Renal pelvis (tissue), 12 donors: ENCODE results near the gene DAZL. TPM values are rescaled to one million over a fixed set of nuclear protein-coding genes. Genes with fewer than 3 reads are reported as not detected.
"Not testable (repeated sequence)": the region's sequence is repeated elsewhere in the genome, so short reads cannot be mapped to it uniquely, and the experiment has no call there.

Experiments
- DNase-seq: peaks from one replicate; pipeline ENCODE4 v3.0.0-alpha.2; 2013
- long read RNA-seq, 16 experiments: transcript quantifications; one replicate each; lab custom pipeline, GENCODE V29; 2026
- polyA plus RNA-seq, 3 donors: library from polyadenylated mRNA; unstranded; fragments of 120-200 nt; gene quantifications; one replicate each; pipeline ENCODE4 v1.2.1, GENCODE V29; 2013; ENCODE audit not compliant: insufficient read length in 3 of 3

DAZL gene, protein sequence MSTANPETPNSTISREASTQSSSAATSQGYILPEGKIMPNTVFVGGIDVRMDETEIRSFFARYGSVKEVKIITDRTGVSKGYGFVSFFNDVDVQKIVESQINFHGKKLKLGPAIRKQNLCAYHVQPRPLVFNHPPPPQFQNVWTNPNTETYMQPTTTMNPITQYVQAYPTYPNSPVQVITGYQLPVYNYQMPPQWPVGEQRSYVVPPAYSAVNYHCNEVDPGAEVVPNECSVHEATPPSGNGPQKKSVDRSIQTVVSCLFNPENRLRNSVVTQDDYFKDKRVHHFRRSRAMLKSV
- polyA plus RNA-seq: not detected
- long read RNA-seq, donor 1: 0 reads
- long read RNA-seq, donor 2: 0 reads
- long read RNA-seq, donor 3: 0 reads
- long read RNA-seq, donor 4: 0 reads
- long read RNA-seq, donor 5: 0 reads
- long read RNA-seq, donor 6: 0 reads
- long read RNA-seq, donor 7: 0 reads
- long read RNA-seq, donor 8: 0 reads
- long read RNA-seq, donor 9: 0 reads
- long read RNA-seq, donor 10: 0 reads
- long read RNA-seq, donor 11: 0 reads
- long read RNA-seq, donor 12: 0 reads
- long read RNA-seq, donor 13: 0 reads
- long read RNA-seq, donor 14: 0 reads
- long read RNA-seq, donor 15: 0 reads
- long read RNA-seq, donor 16: 0 reads

DNA sequence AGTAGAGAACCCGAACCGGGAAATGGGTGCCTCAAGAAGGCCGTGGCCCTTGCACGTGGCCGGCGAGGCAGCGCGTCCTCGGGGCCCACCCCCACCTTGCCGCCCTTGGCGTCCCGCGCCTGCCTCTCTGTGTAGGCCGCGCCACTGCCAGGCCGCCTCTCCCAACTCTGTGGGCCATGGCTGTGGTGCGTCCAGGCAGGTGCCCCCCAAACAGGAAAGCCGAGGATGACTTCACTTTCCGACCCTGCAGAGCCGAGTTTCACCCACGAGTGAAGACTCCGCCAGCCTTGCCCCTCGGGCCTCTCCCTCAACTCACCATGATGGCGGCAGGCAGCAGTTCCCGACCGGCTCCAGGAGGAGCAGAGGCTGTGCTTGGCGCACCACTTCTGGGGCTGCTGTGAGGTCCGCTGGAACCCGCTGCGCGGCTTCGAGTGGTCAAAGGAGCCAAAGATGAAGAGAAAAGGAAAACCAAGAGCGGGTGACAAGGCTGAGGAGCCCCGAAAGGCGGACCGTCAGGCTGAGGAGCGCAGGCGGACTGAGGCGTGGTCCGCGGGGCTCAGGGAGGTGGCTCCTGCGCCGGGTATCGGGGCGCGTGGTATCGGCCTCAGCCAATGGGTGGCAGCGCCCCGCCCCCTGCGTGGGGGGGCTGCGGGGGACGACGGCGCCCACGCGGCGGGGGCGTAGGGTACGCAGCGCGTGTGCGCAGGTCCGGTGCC, at the start of gene DAZL:
Gene DAZL, minus strand, starts transcription at position 537 of the 716 bp plus-strand sequence. Its CDS starts 218 bp downstream, at position 319.
- no peak for DNase-seq

DNA sequence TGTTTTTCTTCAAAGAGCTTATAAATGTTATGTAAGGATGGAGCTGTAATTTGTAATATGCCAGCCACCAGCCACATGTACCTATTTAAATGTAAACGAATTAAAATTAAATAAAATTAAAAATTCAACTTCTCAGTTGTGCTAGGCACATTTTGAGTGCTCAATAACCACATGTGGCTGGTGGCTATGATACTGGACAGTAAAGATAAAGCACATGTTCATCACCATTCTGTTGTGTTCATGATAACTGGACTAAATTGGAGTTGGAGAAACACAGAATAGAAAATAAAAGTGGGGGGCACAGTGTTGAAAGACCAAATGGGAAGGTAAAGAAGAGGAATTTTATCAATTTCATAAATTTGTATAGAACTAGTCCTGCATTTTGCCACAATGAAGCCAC, 49.8 kb upstream of the DAZL start:
- no peak for DNase-seq

DNA sequence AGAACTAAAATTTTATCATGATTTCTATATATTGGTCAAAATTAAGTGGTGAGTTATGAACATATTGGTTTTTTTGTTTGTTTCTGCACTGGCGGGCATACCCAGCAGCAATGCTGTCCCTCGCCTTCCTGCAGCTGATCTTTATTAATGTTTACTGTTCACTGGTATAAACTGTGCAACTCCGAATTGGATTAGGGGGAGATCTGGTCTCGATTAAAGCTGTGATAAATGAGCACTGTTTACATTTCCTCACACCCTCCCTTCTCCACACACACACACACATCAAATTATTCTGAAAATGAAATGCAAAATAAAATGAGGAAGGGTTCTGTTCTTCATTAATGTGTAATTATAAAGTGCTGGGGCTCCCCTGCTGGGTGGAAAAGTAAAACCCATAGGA, 48.5 kb upstream of the DAZL start:
- DNase-seq: no peak

DNA sequence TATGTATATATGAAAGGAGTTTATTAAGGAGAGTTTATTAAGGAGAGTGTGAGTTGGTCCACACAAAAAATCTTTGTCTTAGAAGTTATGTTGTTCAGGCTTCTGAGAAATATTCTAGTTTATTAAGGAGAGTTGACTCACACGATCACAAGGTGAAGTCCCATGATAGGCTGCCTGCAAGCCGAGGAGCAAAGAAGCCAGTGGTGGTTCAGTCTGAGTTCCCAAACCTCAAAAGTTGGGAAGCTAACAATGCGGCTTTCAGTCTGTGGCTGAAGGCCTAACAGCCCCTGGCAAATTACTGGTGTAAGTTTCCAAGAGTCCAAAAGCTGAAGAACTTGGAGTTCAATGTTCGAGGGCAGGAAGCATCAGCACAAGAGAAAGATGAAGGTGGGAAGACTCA, 42.4 kb upstream of the DAZL start:
- DNase-seq: no peak

DNA sequence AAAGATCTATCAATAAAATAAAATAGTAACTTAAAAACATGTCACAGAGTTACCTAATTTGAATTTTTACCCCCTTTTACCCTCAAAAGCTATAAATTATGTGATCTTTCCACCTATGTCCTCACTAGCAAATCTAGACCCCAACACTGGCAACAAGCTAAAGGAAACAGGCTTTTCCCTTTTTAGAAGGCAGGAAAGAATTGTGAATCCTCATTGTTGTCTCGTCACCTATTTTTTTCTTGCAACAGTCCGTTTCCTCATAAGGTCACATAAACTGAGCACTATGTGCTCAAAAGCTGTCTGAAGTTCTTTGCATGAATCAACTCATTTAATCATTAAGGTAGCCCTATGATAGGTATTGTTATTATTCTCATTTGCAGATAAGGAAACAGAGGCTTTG, 34.6 kb upstream of the DAZL start:
- DNase-seq: no peak

DNA sequence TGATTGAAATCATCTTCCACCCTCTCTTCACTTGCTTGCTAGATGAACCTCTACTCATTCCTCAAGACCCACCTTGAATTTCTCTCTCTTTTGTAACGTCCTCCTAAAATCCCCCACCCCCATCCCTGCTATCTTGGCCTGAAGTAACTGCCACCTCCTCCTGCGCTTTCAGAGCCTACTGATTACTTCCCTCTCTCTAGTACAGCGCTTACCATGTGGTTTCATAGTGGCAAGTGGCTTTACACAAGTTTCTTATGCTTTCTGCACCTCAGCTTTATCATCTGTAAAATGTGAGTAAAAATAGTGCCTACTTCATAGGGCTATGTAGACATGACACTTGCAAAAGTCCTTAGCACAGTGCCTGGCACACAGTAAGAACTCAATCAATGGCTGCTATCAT, 28.7 kb upstream of the DAZL start:
- DNase-seq: no peak

DNA sequence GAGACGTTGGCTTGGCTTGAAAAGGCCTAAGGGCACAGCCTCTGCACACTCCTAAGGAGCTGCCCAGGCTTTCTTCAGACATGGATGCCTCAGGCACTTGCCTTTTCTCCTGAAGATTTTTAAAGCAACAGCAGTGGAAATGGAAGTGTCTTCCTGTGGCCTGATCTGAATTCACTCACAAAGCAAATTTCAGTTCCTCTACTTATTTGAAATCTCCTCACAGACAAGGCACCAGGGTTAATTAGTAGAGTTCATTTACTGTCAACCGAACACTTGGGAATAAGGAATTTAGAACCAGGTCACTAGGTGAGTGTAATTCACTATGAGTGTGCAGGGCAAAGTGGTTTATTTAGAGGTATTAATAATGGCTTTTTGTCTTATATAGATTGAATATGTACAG, 27.2 kb upstream of the DAZL start:
- no peak for DNase-seq

DNA sequence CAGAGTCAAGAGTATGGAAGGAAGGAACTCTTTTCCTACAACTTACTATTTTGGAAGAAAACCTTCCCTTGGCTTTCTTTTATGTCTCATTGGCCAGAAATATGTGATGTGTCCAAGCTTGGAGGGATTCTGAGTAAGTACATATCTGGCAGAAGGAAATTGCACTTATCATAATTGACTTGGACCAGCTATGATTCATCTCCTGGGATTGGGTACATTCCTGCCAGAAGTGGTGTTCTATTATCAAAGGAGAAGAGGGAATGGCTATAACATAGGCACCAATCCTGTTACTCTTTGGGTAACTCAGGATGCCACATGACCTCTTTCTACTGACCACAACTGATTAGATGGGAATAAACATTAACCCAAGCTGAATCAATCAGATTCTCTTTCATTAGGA, 13.5 kb upstream of the DAZL start:
- no peak for DNase-seq

DNA sequence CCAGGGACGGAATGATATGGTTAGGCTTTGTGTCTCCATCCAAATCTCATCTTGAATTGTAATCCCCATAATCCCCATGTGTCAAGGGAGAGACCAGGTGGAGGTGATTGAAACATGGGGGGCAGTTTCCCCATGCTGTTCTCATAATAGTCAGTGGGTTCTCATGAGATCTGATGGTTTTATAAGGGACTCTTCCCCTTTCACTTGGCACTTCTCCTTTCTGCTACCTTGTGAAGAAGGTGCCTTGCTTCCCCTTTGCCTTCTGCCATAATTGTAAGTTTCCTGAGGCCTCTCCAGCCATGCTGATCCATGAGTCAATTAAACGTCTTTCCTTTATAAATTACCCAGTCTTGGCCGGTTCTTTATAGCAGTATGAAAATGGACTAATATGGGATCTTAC, 11.9 kb upstream of the DAZL start:
- not testable (repeated sequence) for DNase-seq

DNA sequence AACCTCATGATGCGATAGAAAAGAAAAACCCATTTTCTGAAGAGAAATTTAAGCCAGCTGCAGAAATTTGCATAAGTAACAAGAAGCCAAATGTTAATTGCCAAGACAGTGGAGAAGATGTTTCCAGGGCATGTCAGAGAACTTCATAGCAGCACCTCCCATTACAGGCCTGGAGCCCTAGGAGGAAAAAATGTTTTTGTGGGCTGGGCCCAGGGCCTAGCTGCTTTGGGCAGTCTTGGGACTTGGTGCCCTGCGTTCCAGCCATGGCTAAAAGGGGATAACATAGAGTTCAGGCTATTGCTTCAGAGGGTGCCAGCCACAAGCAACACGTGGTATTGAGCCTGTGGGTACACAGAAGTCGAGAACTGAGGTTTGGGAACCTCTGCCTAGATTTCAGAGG, 10.9 kb upstream of the DAZL start:
- DNase-seq: no peak

DNA sequence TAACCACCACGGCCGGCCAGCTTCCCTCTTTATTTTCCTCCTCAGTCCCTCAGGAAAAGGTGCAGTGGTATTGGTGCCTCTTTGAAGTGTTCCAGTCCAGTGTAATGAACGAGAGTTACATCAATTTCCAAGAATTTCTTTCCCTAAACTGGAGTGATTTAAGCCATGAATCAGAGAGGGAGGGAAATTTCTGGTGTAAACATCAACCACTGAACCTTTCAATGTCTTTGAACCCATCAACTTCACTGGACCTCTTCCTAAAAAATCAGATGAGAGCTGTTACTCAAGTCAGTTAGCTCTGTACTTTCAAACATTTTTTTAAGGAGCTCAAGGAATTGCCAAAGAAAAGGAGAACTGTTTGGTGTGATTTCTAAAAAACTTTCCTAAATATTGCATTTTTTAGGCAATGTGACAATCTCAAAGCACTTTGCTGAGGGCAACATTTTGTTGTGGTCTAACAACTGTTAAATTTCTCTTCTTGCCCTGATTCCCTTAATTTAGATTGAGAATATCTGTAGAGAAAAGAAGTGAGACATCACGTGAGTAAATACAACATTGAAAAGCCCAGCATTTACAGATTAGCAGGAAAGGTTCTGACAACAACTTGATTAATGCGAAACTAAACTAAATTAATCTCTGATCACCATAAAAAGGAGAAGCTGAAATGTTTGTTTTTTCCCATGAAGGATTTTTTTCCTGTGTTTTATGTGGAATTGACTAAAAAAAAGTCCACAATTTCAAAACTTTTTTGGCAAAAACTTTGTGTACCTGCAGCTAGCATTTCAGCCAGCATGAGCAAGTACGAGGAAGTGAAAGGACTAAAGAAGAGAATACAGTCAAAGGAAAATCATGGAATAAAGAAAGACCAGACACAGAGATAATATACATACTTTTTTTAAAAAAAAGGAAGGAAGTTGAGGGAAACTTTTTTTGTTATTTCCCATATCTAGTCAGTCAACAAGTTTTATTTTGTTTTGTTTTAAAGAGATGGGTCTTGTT, 9.1 kb upstream of the DAZL start:
- DNase-seq: no peak

DNA sequence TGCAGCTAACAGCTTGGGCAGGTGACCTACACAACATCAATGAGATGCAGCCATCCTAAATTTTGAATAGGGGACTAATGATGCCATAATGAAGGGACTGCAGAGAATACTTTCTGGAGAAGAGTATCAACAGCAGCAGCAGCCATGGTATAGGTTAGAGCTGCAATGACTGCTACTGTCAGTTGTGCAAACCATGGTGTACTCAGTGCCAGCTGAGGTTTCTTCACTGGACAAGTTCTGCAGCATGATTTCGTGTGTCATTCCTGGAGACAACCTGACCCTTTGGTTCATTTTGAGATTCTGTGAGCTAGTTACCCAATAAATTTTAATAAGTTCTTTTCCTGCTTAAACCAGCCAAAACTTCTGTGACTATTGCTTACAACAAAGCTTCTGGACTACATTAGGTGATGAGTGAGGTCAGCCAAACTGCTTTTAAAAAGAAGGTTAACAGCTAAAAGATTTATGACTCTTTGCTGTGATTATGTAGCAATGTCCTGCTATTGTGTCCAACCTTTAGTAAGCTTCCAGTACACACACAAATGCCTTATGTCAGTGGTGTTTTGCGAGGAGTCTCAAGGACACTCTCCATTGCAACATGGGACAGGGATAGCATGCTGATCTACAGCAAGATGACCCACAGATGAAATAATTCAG, 4.8 kb upstream of the DAZL start:
- DNase-seq: no peak

DNA sequence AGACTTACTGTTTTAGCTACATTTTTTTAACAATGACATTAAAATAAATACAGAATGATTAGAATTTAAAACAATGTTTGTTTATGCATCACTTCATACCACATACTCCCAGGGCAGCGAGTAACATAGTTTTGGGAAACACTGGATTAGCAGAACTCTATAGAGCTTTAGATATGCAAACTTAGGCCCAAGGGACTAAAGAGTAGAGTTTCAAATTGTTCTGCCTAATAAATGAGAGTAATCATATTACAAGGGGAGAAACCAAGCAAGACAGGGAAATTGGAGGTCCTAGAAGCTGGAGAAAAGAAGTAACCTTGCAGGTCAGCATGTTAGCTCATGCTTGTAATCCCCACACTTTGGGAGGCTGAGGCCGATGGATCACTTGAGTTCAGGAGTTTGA, 3.6 kb upstream of the DAZL start:
- DNase-seq: no peak

DNA sequence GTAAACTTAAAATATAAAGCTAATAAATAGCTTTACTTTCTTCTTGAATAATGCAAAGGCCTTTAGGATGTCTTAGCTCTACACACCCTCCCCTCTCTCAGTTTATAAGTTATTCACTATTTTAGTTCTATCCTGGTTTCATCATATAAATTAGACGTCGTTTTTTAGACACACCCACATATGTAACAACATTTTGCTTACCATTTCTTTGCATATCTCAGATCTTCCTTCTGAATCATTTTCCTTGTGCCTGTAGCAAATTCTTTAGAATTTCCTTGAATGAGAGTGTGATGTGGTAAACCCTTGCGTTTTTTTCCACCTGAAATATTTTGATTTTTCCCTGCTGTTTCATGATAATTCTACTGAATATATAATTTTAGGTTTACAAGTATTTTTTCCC, 2.5 kb upstream of the DAZL start:
- DNase-seq: no peak

DNA sequence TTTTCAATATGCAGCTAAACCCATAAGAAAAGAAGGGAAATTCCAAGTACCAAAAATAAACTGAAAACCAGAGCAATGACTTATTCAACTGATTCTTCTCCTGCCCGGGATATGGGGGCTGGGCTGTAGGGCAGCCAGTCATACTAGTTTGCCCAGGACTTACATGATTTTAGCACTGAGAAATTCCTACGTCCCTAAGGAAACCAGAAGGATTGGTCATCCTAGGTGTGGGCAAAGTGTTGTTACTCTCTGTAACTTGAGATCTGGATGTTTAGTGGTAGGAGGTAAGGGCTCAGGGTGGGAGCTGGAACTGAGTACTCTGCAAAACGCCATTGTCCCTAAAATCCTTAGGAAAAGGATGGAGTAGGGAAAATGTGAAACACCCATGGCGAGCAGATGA, 1.2 kb upstream of the DAZL start:
- no peak for DNase-seq

DNA sequence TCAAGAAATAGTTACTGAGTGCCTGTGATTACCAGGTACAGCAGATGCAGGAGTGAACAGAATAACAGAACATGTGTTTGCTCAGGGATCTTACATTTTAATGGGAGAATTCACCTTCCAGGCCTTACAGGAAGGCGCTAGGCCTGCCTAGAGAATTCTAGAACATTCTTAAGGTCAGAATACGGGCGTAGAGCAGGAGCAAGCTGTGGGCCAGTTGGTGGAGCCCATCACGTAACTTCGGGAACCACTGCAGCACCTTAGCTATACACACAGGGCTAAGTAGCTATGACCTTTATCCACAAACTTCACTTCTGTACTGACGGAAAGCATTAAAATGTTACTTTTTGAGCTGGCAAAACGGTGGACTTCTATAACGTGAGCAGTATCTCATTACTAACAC, 743 bp upstream of the DAZL start:
- DNase-seq: no peak

DNA sequence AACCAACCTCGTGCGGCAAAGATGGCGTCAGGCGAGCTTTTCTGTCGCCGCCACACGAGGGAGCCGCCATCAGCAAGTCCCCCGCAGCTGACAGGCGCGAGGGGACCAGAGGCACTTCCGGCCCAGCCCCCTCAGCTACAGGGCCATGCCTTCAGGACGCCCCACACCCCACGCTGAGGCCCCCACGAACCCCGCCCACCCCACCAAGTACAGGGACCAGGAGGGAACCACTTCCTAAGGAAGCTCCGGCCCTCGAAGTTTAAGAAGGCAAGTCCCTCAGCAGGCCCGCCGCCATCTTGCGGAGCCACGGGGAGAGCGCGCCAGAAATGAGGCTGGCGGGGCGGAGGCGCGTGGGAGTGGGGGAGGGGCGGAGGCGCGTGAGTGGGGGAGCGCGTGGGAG, 790 bp downstream of the DAZL start:
- no peak for DNase-seq

DNA sequence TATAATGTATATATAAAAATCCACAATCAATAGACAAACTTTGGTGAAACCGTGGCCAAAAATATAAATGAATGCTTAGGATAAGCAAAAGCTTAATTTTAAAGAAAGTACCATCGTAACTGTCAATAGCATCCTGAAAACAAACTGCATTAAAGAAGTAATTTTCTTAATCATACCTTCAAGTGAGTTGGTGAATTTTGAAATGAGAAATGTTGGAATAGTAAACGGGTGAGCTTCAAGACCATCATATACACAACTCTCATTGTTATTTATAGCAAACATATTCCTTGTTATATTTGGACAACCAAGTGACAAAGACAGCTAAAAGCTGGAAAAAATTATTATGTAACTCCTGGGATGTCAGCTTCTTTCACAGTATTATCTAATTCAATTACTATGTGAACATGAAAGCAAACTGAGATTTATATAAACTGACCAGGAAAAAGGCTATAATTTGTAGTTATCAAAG, 3.7 kb downstream of the DAZL start:
- DNase-seq: no peak

DNA sequence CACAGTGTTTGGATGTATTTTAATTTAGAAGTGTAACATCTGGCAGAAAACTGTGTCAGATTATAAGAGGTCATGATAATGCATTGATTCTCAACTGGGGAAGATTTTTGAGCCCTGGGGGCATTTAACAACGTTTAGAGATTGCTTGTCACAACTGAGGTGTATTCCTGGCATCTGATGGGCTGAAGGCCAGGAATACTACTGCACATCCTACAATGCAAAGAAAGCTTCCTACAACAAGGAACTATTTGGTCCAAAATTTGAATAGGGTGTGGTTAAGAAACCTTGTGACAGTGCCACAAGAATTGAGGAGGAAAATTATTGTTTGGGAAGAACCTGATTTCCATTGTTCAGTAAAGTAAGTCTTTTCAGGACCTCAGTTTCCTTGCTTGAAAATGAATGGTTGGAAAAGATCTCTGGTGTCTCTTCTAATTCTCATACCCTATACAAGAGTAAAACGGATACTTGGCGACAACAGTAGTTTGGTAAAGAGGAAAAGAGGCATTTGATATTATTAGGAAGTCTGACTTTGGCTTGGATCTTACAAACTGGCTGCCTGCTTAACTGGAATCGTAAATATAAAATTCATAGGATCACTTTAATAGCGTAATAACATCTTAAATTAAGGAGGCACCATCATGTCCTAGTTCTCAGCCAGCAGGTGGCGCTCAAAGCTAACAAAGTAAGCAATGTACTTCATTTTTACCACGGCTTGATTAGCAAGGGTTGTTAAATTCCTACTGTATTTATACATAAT, 4.3 kb downstream of the DAZL start:
- peak; percentile 70 for DNase-seq

DNA sequence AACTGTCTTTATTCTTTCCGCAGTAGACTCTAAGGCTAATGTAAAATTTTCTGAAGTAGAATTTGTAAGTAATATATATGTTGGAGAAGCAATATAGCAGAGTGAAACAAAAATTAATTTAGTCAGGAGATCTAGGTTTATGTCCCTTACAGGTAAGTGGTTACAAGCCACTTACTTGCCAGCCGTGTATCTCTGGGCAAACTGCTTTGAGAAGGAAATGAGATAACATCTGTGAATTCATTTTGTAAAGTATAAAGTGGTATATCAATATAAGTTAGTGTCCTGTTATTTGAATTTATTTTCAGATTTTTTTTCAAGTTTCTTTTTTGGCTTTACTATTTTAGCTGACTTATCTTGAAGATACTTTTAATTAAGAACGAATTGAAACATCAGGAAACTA, 5.5 kb downstream of the DAZL start:
- DNase-seq: no peak
